ENCODE data around the gene TMEFF2.

DNA sequence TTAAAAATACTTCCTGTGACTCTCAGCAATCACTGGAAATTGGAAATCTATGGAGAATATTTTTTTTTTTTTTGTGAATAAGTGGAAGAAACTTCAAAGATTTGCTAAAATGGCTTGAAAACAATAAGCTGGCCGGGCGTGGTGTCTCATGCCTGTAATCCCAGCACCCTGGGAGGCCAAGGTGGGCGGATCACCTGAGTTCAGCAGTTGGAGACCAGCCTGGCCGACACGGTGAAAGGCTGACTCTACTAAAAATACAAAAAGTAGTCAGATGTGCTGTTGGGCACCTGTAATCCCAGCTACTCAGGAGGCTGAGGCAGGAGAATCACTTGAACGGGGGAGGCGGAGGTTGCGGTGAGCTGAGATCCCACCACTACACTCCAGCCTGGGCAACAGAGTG, 192.3 kb downstream of the TMEFF2 start:
- no peak for TF ChIP-seq POLR2A (IDR thresholded peaks at IDR 0.05)
- TF ChIP-seq, protein P1, sequence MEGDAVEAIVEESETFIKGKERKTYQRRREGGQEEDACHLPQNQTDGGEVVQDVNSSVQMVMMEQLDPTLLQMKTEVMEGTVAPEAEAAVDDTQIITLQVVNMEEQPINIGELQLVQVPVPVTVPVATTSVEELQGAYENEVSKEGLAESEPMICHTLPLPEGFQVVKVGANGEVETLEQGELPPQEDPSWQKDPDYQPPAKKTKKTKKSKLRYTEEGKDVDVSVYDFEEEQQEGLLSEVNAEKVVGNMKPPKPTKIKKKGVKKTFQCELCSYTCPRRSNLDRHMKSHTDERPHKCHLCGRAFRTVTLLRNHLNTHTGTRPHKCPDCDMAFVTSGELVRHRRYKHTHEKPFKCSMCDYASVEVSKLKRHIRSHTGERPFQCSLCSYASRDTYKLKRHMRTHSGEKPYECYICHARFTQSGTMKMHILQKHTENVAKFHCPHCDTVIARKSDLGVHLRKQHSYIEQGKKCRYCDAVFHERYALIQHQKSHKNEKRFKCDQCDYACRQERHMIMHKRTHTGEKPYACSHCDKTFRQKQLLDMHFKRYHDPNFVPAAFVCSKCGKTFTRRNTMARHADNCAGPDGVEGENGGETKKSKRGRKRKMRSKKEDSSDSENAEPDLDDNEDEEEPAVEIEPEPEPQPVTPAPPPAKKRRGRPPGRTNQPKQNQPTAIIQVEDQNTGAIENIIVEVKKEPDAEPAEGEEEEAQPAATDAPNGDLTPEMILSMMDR (IDR thresholded peaks at IDR 0.05) = no peak
